Neural cell (in vitro differentiated cells): ENCODE results near the gene SGSH.

Source experiments
- CTCF ChIP-seq: fragments of 450-650 bp; IDR thresholded peaks from 2 replicates; pipeline ENCODE4 v1.5.1; 2014; ENCODE audit warnings: antibody characterized with exemption, mild to moderate bottlenecking, moderate library complexity; ENCODE audit not compliant: poor library complexity, severe bottlenecking
- EZH2 ChIP-seq: fragments of 200-600, 300-800 bp; shearing (Covaris generic), sonication (generic); IDR thresholded peaks from 2 replicates; pipeline ENCODE4 v1.6.1; 2014; ENCODE audit warnings: antibody characterized with exemption, low read length, borderline replicate concordance, mild to moderate bottlenecking; ENCODE audit not compliant: insufficient read depth, poor library complexity, severe bottlenecking
- MXI1 ChIP-seq: fragments of 450-650 bp; conservative IDR thresholded peaks from 2 replicates; pipeline ENCODE4 v1.6.1; 2014; ENCODE audit warnings: antibody characterized with exemption, mild to moderate bottlenecking; ENCODE audit not compliant: poor library complexity, severe bottlenecking
- POLR2AphosphoS5 ChIP-seq: IDR thresholded peaks from 2 replicates; pipeline ENCODE4 v1.6.1; 2012
- RAD21 ChIP-seq: fragments of 450-650 bp; conservative IDR thresholded peaks from 2 replicates; pipeline ENCODE4 v1.6.1; 2014; ENCODE audit warnings: antibody characterized with exemption, mild to moderate bottlenecking, moderate library complexity
- SMC3 ChIP-seq: fragments of 450-650 bp; conservative IDR thresholded peaks from 2 replicates; pipeline ENCODE4 v1.6.1; 2014; ENCODE audit warnings: antibody characterized with exemption, mild to moderate bottlenecking, moderate library complexity; ENCODE audit not compliant: poor library complexity
- TAF1 ChIP-seq: IDR thresholded peaks from 2 replicates; pipeline ENCODE4 v1.6.1; 2012; ENCODE audit warnings: low read depth

GRCh38 chr17:80169107-80169506, 51.0 kb downstream of the SGSH start:
- TF ChIP-seq CTCF (no peak), POLR2AphosphoS5 (no peak), TAF1 (no peak), RAD21 (no peak), MXI1 (no peak), EZH2 (no peak), SMC3 (no peak)
